22Rv1 (cell line): ENCODE data around the gene CAPNS2.

ENCODE experiments used
- ZFX ChIP-seq: fragments of 450-650 bp; IDR thresholded peaks from 2 replicates; pipeline ENCODE4 v1.6.1; 2017; ENCODE audit warnings: antibody characterized with exemption, borderline replicate concordance
- TF ChIP-seq, protein P1 (sequence below): fragments of 450-650 bp; IDR thresholded peaks from 2 replicates; pipeline ENCODE4 v1.5.1; 2017; ENCODE audit warnings: mild to moderate bottlenecking

DNA sequence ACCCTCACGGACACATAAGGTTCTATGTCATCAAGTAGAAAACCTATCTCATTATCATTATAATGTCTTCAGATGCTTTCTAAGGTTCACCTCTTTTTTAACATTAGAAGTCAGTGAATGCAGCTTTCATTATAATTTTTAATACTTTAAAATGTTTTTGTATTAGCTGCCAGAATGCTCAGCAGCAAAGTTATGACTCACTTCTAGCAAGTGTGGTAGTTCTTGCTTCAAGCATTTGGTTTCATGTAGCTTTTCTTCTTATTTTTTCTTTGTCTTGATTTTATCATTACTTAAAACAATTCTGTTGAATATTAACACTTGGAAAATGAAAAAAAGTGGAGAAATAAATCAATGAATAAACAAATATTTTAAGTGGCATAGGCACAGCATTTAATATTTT, 34.3 kb upstream of the CAPNS2 start:
- TF ChIP-seq, protein P1, sequence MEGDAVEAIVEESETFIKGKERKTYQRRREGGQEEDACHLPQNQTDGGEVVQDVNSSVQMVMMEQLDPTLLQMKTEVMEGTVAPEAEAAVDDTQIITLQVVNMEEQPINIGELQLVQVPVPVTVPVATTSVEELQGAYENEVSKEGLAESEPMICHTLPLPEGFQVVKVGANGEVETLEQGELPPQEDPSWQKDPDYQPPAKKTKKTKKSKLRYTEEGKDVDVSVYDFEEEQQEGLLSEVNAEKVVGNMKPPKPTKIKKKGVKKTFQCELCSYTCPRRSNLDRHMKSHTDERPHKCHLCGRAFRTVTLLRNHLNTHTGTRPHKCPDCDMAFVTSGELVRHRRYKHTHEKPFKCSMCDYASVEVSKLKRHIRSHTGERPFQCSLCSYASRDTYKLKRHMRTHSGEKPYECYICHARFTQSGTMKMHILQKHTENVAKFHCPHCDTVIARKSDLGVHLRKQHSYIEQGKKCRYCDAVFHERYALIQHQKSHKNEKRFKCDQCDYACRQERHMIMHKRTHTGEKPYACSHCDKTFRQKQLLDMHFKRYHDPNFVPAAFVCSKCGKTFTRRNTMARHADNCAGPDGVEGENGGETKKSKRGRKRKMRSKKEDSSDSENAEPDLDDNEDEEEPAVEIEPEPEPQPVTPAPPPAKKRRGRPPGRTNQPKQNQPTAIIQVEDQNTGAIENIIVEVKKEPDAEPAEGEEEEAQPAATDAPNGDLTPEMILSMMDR: no peak
- no peak for TF ChIP-seq ZFX
